ENCODE data around the gene FNDC3B.

The FNDC3B gene

GRCh38 chr3:172325461-172325860, 286.1 kb downstream of the FNDC3B start:
- TF ChIP-seq EZH2phosphoT487 (IDR thresholded peaks at IDR 0.05; ENCODE audit: borderline replicate concordance): no peak
- no peak for TF ChIP-seq CTCF (conservative IDR thresholded peaks at IDR 0.05; ENCODE audit: low read length)
- no peak overlapping the region for H3K9ac ChIP-seq (ENCODE audit: low read depth, low read length, poor library complexity, severe bottlenecking)
- no peaks in the 10 kb centered on the region for H3K27me3 ChIP-seq (ENCODE audit: insufficient read depth, low read length, poor library complexity, severe bottlenecking)
- no peaks in the 10 kb centered on the region for H3F3A ChIP-seq (ENCODE audit: low read depth)
- H3K9me3 ChIP-seq (ENCODE audit: insufficient read depth, low read depth, low read length): no peaks in the 10 kb centered on the region
- no peaks in the 10 kb centered on the region for H3K79me2 ChIP-seq (ENCODE audit: insufficient read depth, low read length)
- H4K20me1 ChIP-seq (ENCODE audit: insufficient read depth, low read length, poor library complexity, severe bottlenecking): no peaks in the 10 kb centered on the region
- H3K4me2 ChIP-seq (ENCODE audit: low read depth, low read length, poor library complexity, severe bottlenecking): no peak overlapping the region
- H2AFZ ChIP-seq (ENCODE audit: low read length): no peak overlapping the region
- no peaks in the 10 kb centered on the region for H3K9me2 ChIP-seq (replicated peaks; ENCODE audit: low read depth, low read length)
- H3K4me3 ChIP-seq (ENCODE audit: low read length, poor library complexity, severe bottlenecking): no peak overlapping the region
- H3K36me3 ChIP-seq (ENCODE audit: insufficient read depth, low read length): peaks cover 11% of the 10 kb centered on the region; the same call in 1 of the 2 replicates
- peaks cover 8% of the 10 kb centered on the region for H3K4me1 ChIP-seq (ENCODE audit: insufficient read depth, low read length, poor library complexity, severe bottlenecking)

- no peaks in the 10 kb centered on the region for H3F3A ChIP-seq (ENCODE audit: low read depth)
- H3K36me3 ChIP-seq (ENCODE audit: insufficient read depth, low read length): peaks cover 11% of the 10 kb centered on the region; the same call in 1 of the 2 replicates
- no peaks in the 10 kb centered on the region for H3K79me2 ChIP-seq (ENCODE audit: insufficient read depth, low read length)
- TF ChIP-seq CTCF (conservative IDR thresholded peaks at IDR 0.05; ENCODE audit: low read length) (no peak), EZH2phosphoT487 (IDR thresholded peaks at IDR 0.05; ENCODE audit: borderline replicate concordance) (no peak)
- H3K4me3 ChIP-seq (ENCODE audit: low read length, poor library complexity, severe bottlenecking): no peak overlapping the region
- H3K4me2 ChIP-seq (ENCODE audit: low read depth, low read length, poor library complexity, severe bottlenecking): no peak overlapping the region
- H3K27me3 ChIP-seq (ENCODE audit: insufficient read depth, low read length, poor library complexity, severe bottlenecking): no peaks in the 10 kb centered on the region
- H2AFZ ChIP-seq (ENCODE audit: low read length): no peak overlapping the region
- H3K9ac ChIP-seq (ENCODE audit: low read depth, low read length, poor library complexity, severe bottlenecking): no peak overlapping the region
- H3K9me3 ChIP-seq (ENCODE audit: insufficient read depth, low read depth, low read length): no peaks in the 10 kb centered on the region
- H4K20me1 ChIP-seq (ENCODE audit: insufficient read depth, low read length, poor library complexity, severe bottlenecking): no peaks in the 10 kb centered on the region
- no peaks in the 10 kb centered on the region for H3K9me2 ChIP-seq (replicated peaks; ENCODE audit: low read depth, low read length)
- H3K4me1 ChIP-seq (ENCODE audit: insufficient read depth, low read length, poor library complexity, severe bottlenecking): no peaks in the 10 kb centered on the region
Measured at GRCh38 chr3:172326993-172327392, 287.6 kb downstream of the FNDC3B start.

DNA sequence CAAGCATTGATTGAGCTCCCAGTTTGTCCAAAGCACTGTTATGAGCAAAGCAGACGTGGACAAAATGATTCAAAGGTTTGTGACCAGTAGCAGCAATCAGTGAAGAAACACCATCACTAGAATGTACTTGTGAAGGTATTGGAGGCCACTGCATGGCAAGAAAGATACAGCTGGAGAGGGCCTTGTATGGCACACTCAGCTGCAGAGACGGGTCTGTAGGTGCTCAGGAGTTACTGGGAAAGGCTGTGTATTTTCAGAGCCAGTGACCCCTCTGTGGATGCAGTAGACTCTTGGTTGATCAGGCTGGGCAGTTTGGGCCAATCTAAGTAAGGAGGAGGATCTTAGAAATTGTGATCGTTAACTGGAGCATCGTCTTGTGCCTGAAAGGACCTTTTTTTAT, 288.9 kb downstream of the FNDC3B start:
- Histone ChIP-seq H3K27me3 (ENCODE audit: insufficient read depth, low read length, poor library complexity, severe bottlenecking) (no peaks in the 10 kb centered on the region), H3K9me3 (ENCODE audit: insufficient read depth, low read depth, low read length) (no peaks in the 10 kb centered on the region), H3K4me1 (ENCODE audit: insufficient read depth, low read length, poor library complexity, severe bottlenecking) (no peaks in the 10 kb centered on the region), H3K36me3 (ENCODE audit: insufficient read depth, low read length) (peaks cover 11% of the 10 kb centered on the region; the same call in 1 of the 2 replicates), H2AFZ (ENCODE audit: low read length) (no peak overlapping the region), H3F3A (ENCODE audit: low read depth) (no peaks in the 10 kb centered on the region), H3K9ac (ENCODE audit: low read depth, low read length, poor library complexity, severe bottlenecking) (no peak overlapping the region), H4K20me1 (ENCODE audit: insufficient read depth, low read length, poor library complexity, severe bottlenecking) (no peaks in the 10 kb centered on the region), H3K4me3 (ENCODE audit: low read length, poor library complexity, severe bottlenecking) (no peak overlapping the region), H3K9me2 (replicated peaks; ENCODE audit: low read depth, low read length) (no peaks in the 10 kb centered on the region), H3K79me2 (ENCODE audit: insufficient read depth, low read length) (no peaks in the 10 kb centered on the region), H3K4me2 (ENCODE audit: low read depth, low read length, poor library complexity, severe bottlenecking) (no peak overlapping the region)
- TF ChIP-seq EZH2phosphoT487 (IDR thresholded peaks at IDR 0.05; ENCODE audit: borderline replicate concordance) (no peak), CTCF (conservative IDR thresholded peaks at IDR 0.05; ENCODE audit: low read length) (no peak)

Data from Loucy (cell line).